HL-60 (cell line): ENCODE results near the gene CRISP3.

ENCODE experiments used
- CTCF ChIP-seq: IDR thresholded peaks from one replicate; pipeline ENCODE4 v1.5.1; 2011; ENCODE audit warnings: low read length, control low read depth, inconsistent platforms; ENCODE audit not compliant: insufficient read depth
- GABPA ChIP-seq: IDR thresholded peaks from 2 replicates; pipeline ENCODE4 v1.6.1; 2012; ENCODE audit warnings: low read depth
- REST ChIP-seq: IDR thresholded peaks from 2 replicates; pipeline ENCODE4 v1.6.1; 2012; ENCODE audit warnings: low read depth; ENCODE audit not compliant: insufficient replicate concordance

DNA sequence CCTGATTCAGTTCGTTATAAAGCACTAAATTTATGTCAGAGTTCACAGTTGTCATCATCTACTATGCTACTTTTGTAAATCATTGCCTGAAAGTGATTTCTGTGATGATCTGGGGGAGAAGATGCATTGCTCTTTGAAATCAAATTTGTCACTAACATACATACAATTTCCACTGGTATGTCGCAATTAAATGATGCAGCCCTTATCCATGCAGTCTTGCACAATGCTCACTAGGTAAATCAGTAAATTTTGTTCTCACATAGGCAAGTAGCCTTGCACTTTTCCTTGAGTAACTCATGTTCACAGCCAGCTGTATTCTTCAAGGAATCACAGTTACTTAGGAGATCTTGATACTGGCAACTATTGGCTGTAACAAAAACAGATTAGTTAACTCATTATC is 51.7 kb downstream of the CRISP3 start:
- TF ChIP-seq GABPA: no peak
- no peak for TF ChIP-seq REST
- no peak for TF ChIP-seq CTCF
